NCI-H146 (cell line): ENCODE results near the gene KBTBD4.
"Not testable (repeated sequence)": the region's sequence is repeated elsewhere in the genome, so short reads cannot be mapped to it uniquely, and the experiment has no call there.

Experiments used
- DNase-seq: peaks from one replicate; lab custom pipeline; 2025; lab: John Stamatoyannopoulos, UW

Gene KBTBD4

GRCh38 chr11:47589977-47590861, 11.4 kb upstream of the KBTBD4 start:
- DNase-seq: no peak

GRCh38 chr11:47589584-47589976, 10.8 kb upstream of the KBTBD4 start:
- no peak for DNase-seq

- no peak for DNase-seq
Measured at GRCh38 chr11:47589118-47589517, 10.3 kb upstream of the KBTBD4 start.

- no peak for DNase-seq
Measured at GRCh38 chr11:47587723-47588326, 9.1 kb upstream of the KBTBD4 start.

- DNase-seq: no peak
Measured at GRCh38 chr11:47587039-47587716, 8.4 kb upstream of the KBTBD4 start.

GRCh38 chr11:47586098-47586855, 7.5 kb upstream of the KBTBD4 start, which contains the start of gene FAM180B:
Gene FAM180B, plus strand, starts transcription at chr11:47586678. Its CDS starts 91 bp downstream, at chr11:47586769.
- no peak for DNase-seq

GRCh38 chr11:47583844-47584243, 5.1 kb upstream of the KBTBD4 start:
- no peak for DNase-seq

GRCh38 chr11:47577460-47578041, 1.2 kb downstream of the KBTBD4 start:
- DNase-seq: no peak

- no peak for DNase-seq
Measured at GRCh38 chr11:47573321-47573720, 5.4 kb downstream of the KBTBD4 start.

GRCh38 chr11:47572715-47573255, 6.0 kb downstream of the KBTBD4 start:
- no peak for DNase-seq

GRCh38 chr11:47571895-47572294, 6.9 kb downstream of the KBTBD4 start:
- no peak for DNase-seq

GRCh38 chr11:47571357-47571729, 7.4 kb downstream of the KBTBD4 start:
- no peak for DNase-seq

- DNase-seq: no peak
Measured at GRCh38 chr11:47570651-47571356, 8.0 kb downstream of the KBTBD4 start.

GRCh38 chr11:47569646-47570045, 9.1 kb downstream of the KBTBD4 start:
- no peak for DNase-seq

GRCh38 chr11:47566149-47566698, 12.5 kb downstream of the KBTBD4 start:
- peak; percentile 40 for DNase-seq

GRCh38 chr11:47565340-47566148, 13.2 kb downstream of the KBTBD4 start, which contains the start of gene PTPMT1:
Gene PTPMT1, plus strand, starts transcription at chr11:47565599. Its CDS starts 24 bp downstream, at chr11:47565623.
- peak; percentile 82 for DNase-seq

GRCh38 chr11:47564933-47565339, 13.8 kb downstream of the KBTBD4 start:
- no peak for DNase-seq

- not testable (repeated sequence) for DNase-seq
Measured at GRCh38 chr11:47564366-47564765, 14.4 kb downstream of the KBTBD4 start.

GRCh38 chr11:47562393-47562792, 16.4 kb downstream of the KBTBD4 start:
- DNase-seq: not testable (repeated sequence)
